ENCODE data around the gene ARV1.

GRCh38 chr1:230948903-230949302, 30.0 kb upstream of the ARV1 start:
- TF ChIP-seq ZNF565 (CRISPR knock-in tag; conservative IDR thresholded peaks at IDR 0.05; ENCODE audit: low read depth) (no peak), OSR1 (CRISPR knock-in tag; IDR thresholded peaks at IDR 0.05) (no peak), TSHZ2 (CRISPR knock-in tag; IDR thresholded peaks at IDR 0.05) (no peak), RARB (CRISPR knock-in tag; IDR thresholded peaks at IDR 0.05) (no peak), ZFP3 (CRISPR knock-in tag; IDR thresholded peaks at IDR 0.05) (no peak)
